Uterus (tissue), 4 donors: ENCODE results near the gene CLNK. TPM values are rescaled to one million over a fixed set of nuclear protein-coding genes. Genes with fewer than 3 reads are reported as not detected.

ENCODE experiments used
- DNase-seq, 2 donors: peaks; one replicate each; pipeline ENCODE4 v3.0.0-alpha.2; 2019 to 2020
- H3K27ac ChIP-seq, 2 donors: fragments of 200-600 bp; sonication (generic); 1 replicate in 1 of 2; 2 replicates in 1 of 2; pipeline ENCODE4 v1.5.1; 2016 to 2018
- H3K27me3 ChIP-seq, 2 donors: fragments of 200-600 bp; sonication (generic); one replicate each; pipeline ENCODE4 v1.5.1; 2018 to 2019; ENCODE audit warnings: control low read depth in 1 of 2
- H3K36me3 ChIP-seq, 2 donors: fragments of 200-600 bp; sonication (generic); one replicate each; pipeline ENCODE4 v1.5.1; 2019; ENCODE audit warnings: control low read depth in 1 of 2
- H3K4me1 ChIP-seq, 2 donors: fragments of 200-600 bp; sonication (generic); one replicate each; pipeline ENCODE4 v1.5.1; 2018 to 2019; ENCODE audit warnings: control low read depth in 1 of 2
- H3K4me3 ChIP-seq, 2 donors: fragments of 200-600 bp; sonication (generic); 1 replicate in 1 of 2; 2 replicates in 1 of 2; pipeline ENCODE4 v1.5.1; 2018 to 2019; ENCODE audit warnings: mild to moderate bottlenecking in 1 of 2
- H3K9me3 ChIP-seq, 2 donors: fragments of 200-600 bp; sonication (generic); one replicate each; pipeline ENCODE4 v1.5.1; 2019; ENCODE audit warnings: control low read depth in 1 of 2
- POLR2A ChIP-seq, 2 donors: fragments of 450-650 bp; IDR thresholded peaks; one replicate each; pipeline ENCODE4 v1.6.1; 2016; ENCODE audit warnings: antibody characterized with exemption in 2 of 2, mild to moderate bottlenecking in 1 of 2, moderate library complexity in 1 of 2
- intact Hi-C: fragments of 100-400 bp; cut with DNase I; formaldehyde crosslinking; loops from one replicate; pipeline ENCODE4 v1.15.1; 2023; ENCODE audit warnings: low total_unique reads
- total RNA-seq, 4 donors: library from RNA; depleted of rRNA in 3 of 4; stranded (reverse); fragments of >200 nt in 3 of 4; gene quantifications; one replicate each; pipeline versions ENCODE4 v1.1.0 to v1.2.4, GENCODE V29; 2014 to 2023
- TF ChIP-seq, protein P1 (sequence below), 4 experiments: fragments of 200-600 bp in 2 of 4; fragments of 450-650 bp in 2 of 4; sonication (generic) in 2 of 4; IDR thresholded peaks; one replicate each; pipeline ENCODE4 v1.5.1; 2016 to 2019; ENCODE audit warnings: antibody characterized with exemption in 4 of 4, mild to moderate bottlenecking in 2 of 4, moderate library complexity in 1 of 4
- donor health status: DM: yes; HTN: yes; CAD: no.

CLNK gene
- total RNA-seq, 4 donors from 2014 or later: not detected

GRCh38 chr4:10728016-10728415, 43.4 kb upstream of the CLNK start:
- no peaks in the 10 kb centered on the region for H3K4me1 ChIP-seq
- H3K36me3 ChIP-seq: no peaks in the 10 kb centered on the region
- H3K27me3 ChIP-seq: no peaks in the 10 kb centered on the region
- no peaks in the 10 kb centered on the region for H3K9me3 ChIP-seq
- H3K4me3 ChIP-seq: no peak overlapping the region
- no peak for DNase-seq
- intact Hi-C loops: no loop called here
- TF ChIP-seq POLR2A (IDR thresholded peaks at IDR 0.05): no peak
- TF ChIP-seq, protein P1, sequence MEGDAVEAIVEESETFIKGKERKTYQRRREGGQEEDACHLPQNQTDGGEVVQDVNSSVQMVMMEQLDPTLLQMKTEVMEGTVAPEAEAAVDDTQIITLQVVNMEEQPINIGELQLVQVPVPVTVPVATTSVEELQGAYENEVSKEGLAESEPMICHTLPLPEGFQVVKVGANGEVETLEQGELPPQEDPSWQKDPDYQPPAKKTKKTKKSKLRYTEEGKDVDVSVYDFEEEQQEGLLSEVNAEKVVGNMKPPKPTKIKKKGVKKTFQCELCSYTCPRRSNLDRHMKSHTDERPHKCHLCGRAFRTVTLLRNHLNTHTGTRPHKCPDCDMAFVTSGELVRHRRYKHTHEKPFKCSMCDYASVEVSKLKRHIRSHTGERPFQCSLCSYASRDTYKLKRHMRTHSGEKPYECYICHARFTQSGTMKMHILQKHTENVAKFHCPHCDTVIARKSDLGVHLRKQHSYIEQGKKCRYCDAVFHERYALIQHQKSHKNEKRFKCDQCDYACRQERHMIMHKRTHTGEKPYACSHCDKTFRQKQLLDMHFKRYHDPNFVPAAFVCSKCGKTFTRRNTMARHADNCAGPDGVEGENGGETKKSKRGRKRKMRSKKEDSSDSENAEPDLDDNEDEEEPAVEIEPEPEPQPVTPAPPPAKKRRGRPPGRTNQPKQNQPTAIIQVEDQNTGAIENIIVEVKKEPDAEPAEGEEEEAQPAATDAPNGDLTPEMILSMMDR (IDR thresholded peaks at IDR 0.05): no peak
- H3K27ac ChIP-seq: no peak overlapping the region

DNA sequence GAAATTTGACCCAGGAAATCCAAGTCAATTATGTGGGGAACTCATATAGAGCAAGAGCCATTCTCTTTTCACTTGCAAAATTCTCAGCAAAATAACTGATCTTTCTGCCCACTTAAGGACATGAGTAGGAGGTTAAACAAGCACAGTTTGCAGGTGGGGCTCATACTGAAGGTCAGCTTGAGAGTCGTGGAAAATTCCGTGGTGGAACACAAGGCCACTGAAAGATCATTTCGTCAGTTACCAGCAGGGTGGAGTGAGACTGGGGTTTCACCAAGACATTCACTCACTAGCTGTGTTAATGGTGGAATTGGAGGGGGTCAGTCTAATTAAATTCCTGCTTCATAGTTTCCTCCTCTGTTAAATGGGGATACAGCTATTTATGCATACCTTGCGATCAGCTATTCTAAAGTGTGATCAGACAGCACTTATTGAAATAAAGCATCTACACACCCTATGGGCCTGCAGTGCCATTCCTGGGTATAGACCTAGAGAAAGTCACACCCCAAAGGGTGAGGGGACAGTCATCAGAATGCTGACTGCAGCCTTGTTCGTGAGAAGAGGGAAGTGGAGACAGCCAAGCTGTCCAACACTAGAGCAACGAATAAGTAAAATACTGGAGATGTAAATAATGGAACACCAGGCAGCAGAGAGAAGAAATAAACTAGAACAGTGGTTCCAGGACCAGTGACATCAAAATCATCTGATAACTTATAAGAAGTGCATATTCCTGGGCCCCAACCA, 42.7 kb upstream of the CLNK start:
- H3K4me3 ChIP-seq: no peak overlapping the region
- H3K27me3 ChIP-seq: no peaks in the 10 kb centered on the region
- no peaks in the 10 kb centered on the region for H3K9me3 ChIP-seq
- no peak for TF ChIP-seq POLR2A (IDR thresholded peaks at IDR 0.05)
- TF ChIP-seq, protein P1 (IDR thresholded peaks at IDR 0.05): no peak
- intact Hi-C loops: no loop called here
- DNase-seq: no peak
- no peaks in the 10 kb centered on the region for H3K4me1 ChIP-seq
- no peak overlapping the region for H3K27ac ChIP-seq
- no peaks in the 10 kb centered on the region for H3K36me3 ChIP-seq

GRCh38 chr4:10722957-10723356, 38.4 kb upstream of the CLNK start:
- TF ChIP-seq, protein P1 (IDR thresholded peaks at IDR 0.05): no peak
- TF ChIP-seq POLR2A (IDR thresholded peaks at IDR 0.05): no peak
- Histone ChIP-seq H3K4me1 (no peaks in the 10 kb centered on the region), H3K4me3 (no peak overlapping the region), H3K36me3 (no peaks in the 10 kb centered on the region), H3K27ac (no peak overlapping the region), H3K9me3 (no peaks in the 10 kb centered on the region), H3K27me3 (no peaks in the 10 kb centered on the region)
- DNase-seq: no peak
- intact Hi-C loops: no loop called here

DNA sequence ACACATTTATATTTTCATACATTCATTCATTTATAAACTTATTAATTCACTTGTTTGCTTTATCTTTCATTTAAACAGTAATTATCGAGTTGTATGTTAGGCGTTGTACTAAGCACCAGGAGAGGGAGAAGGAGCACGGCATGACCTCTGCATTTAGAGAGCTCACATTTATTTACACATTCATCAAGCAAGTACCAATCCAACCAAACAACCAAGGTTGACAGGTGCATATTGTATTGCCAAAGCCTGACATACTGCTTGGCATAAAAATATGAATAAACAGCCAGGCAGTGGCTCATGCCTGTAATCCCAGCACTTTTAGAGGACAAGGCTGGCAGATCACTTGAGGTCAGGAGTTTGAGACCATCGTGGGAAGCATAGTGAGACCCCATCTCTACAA, 37.0 kb upstream of the CLNK start:
- no peaks in the 10 kb centered on the region for H3K27me3 ChIP-seq
- TF ChIP-seq POLR2A (IDR thresholded peaks at IDR 0.05): no peak
- TF ChIP-seq, protein P1 (IDR thresholded peaks at IDR 0.05): no peak
- DNase-seq: no peak
- no peaks in the 10 kb centered on the region for H3K9me3 ChIP-seq
- H3K4me1 ChIP-seq: no peaks in the 10 kb centered on the region
- H3K36me3 ChIP-seq: no peaks in the 10 kb centered on the region
- no peak overlapping the region for H3K27ac ChIP-seq
- intact Hi-C loops: no loop called here
- H3K4me3 ChIP-seq: no peak overlapping the region

DNA sequence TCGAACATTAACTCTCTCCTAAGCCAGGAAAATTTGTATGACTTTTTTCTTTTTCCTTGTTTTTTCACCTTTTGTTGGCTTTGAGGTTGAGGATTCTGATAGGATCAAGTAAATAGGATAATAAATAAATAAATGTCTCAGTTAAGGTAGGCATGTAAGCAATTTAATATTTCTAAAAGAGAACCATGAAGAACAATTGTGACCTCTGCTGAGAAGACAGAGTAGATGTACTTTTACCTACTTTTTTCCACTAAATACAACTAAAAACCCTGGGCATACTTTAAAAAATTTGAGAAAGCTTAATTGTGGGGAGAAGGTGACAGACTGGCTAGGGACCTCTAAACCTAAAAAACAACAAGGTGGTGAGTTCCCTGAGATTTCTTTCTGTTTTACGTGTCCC, 31.6 kb upstream of the CLNK start:
- intact Hi-C loops: no loop called here
- DNase-seq: no peak

More for the DNA sequence above, 31.6 kb upstream of the CLNK start:
- H3K9me3 ChIP-seq: no peaks in the 10 kb centered on the region
- H3K4me3 ChIP-seq: no peak overlapping the region
- no peaks in the 10 kb centered on the region for H3K27me3 ChIP-seq
- no peak overlapping the region for H3K27ac ChIP-seq
- H3K4me1 ChIP-seq: no peaks in the 10 kb centered on the region
- TF ChIP-seq, protein P1 (IDR thresholded peaks at IDR 0.05): no peak
- no peak for TF ChIP-seq POLR2A (IDR thresholded peaks at IDR 0.05)
- H3K36me3 ChIP-seq: no peaks in the 10 kb centered on the region
